Activated naive CD8-positive, alpha-beta T cell treated with anti-CD3 and anti-CD28 coated beads, Interleukin-2, amount 10 ng/mL, durations not matched to agents 7 days and 5 days (primary cell): ENCODE results near the gene TRABD. TPM values are rescaled to one million over a fixed set of nuclear protein-coding genes. Genes with fewer than 3 reads are reported as not detected.
"Not testable (repeated sequence)": the region's sequence is repeated elsewhere in the genome, so short reads cannot be mapped to it uniquely, and the experiment has no call there.

Experiments
- ATAC-seq: fragments of 150-1000 bp; cut with Tn5 transposase; one replicate; pipeline ENCODE4 v1.10.0; 2021; ENCODE audit warnings: low read depth, moderate library complexity
- POLR2A ChIA-PET: fragments of 350-600 bp; sonication (Branson Sonifier 250); formaldehyde crosslinking; loops from one replicate; lab custom pipeline; 2021; ENCODE audit warnings: antibody characterized with exemption; lab: Charles Lee
- DNase-seq: peaks from one replicate; pipeline ENCODE4 v3.0.0; 2021
- H3K27ac Mint-ChIP-seq: one replicate; pipeline ENCODE4 v1.8.0; 2022; ENCODE audit warnings: mild to moderate bottlenecking, mixed read lengths
- H3K27me3 Mint-ChIP-seq: one replicate; pipeline ENCODE4 v1.8.0; 2022; ENCODE audit warnings: mild to moderate bottlenecking, moderate library complexity, mixed read lengths
- H3K36me3 Mint-ChIP-seq: one replicate; pipeline ENCODE4 v1.8.0; 2021; ENCODE audit warnings: mild to moderate bottlenecking, mixed read lengths
- H3K4me1 Mint-ChIP-seq: one replicate; pipeline ENCODE4 v1.8.0; 2021; ENCODE audit warnings: mixed read lengths
- H3K4me3 Mint-ChIP-seq: one replicate; pipeline ENCODE4 v1.8.0; 2022; ENCODE audit warnings: mild to moderate bottlenecking, moderate library complexity, mixed read lengths
- H3K9me3 Mint-ChIP-seq: one replicate; pipeline ENCODE4 v1.8.0; 2021; ENCODE audit warnings: mixed read lengths
- total RNA-seq, 2 experiments: library from RNA; stranded (reverse); gene quantifications; one replicate each; pipeline ENCODE4 v1.2.3, GENCODE V29; 2021

TRABD gene
- total RNA-seq, 2 experiments from 2014 or later = 116 to 121 TPM

- ATAC-seq, H3K36me3 Mint-ChIP-seq, H3K4me1 Mint-ChIP-seq, H3K27ac Mint-ChIP-seq, DNase-seq, H3K9me3 Mint-ChIP-seq, H3K27me3 Mint-ChIP-seq, H3K4me3 Mint-ChIP-seq: not testable (repeated sequence)
- POLR2A ChIA-PET = interaction anchor here (0.7 to 1.3 kb wide), 2 partner anchors 44 to 63 kb away, joined by 3 read pairs; no protein-coding TSS in a partner anchor
These were observed 38.2 kb upstream of the TRABD start for GRCh38 chr22:50147258-50148165.

GRCh38 chr22:50148166-50148500, 37.6 kb upstream of the TRABD start:
- POLR2A ChIA-PET = interaction anchor here (0.7 to 1.3 kb wide), 2 partner anchors 43 to 62 kb away, joined by 3 read pairs; no protein-coding TSS in a partner anchor
- H3K36me3 Mint-ChIP-seq = no peaks in the 10 kb centered on the region
- peaks cover 4% of the 10 kb centered on the region for H3K4me1 Mint-ChIP-seq
- no peak for ATAC-seq
- no peaks in the 10 kb centered on the region for H3K9me3 Mint-ChIP-seq
- H3K27ac Mint-ChIP-seq = no peak overlapping the region
- H3K27me3 Mint-ChIP-seq = no peaks in the 10 kb centered on the region
- H3K4me3 Mint-ChIP-seq = no peak overlapping the region
- DNase-seq = no peak

GRCh38 chr22:50148991-50149721, 36.6 kb upstream of the TRABD start:
- POLR2A ChIA-PET = interaction anchor here (1.2 to 1.5 kb wide), 3 partner anchors 42 to 62 kb away, joined by 3 to 6 read pairs (median 4); no protein-coding TSS in a partner anchor
- H3K36me3 Mint-ChIP-seq = no peaks in the 10 kb centered on the region

GRCh38 chr22:50150161-50151129, 35.3 kb upstream of the TRABD start:
- ATAC-seq = no peak
- peaks cover 4% of the 10 kb centered on the region for H3K4me1 Mint-ChIP-seq
- no peak for DNase-seq
- H3K27ac Mint-ChIP-seq = no peak overlapping the region
- no peaks in the 10 kb centered on the region for H3K9me3 Mint-ChIP-seq
- H3K36me3 Mint-ChIP-seq = no peaks in the 10 kb centered on the region
- no peak overlapping the region for H3K4me3 Mint-ChIP-seq
- H3K27me3 Mint-ChIP-seq = peaks cover 2% of the 10 kb centered on the region
- POLR2A ChIA-PET = interaction anchor here (1.5 kb wide), 1 partner anchor 41 kb away, joined by 6 read pairs; no protein-coding TSS in a partner anchor

More at GRCh38 chr22:50148991-50149721, 36.6 kb upstream of the TRABD start:
- peak; percentile 81 for DNase-seq
- no peaks in the 10 kb centered on the region for H3K27me3 Mint-ChIP-seq
- H3K4me1 Mint-ChIP-seq = peaks cover 4% of the 10 kb centered on the region
- no peaks in the 10 kb centered on the region for H3K9me3 Mint-ChIP-seq
- no peak overlapping the region for H3K4me3 Mint-ChIP-seq
- ATAC-seq = peak; percentile 96
- H3K27ac Mint-ChIP-seq = no peak overlapping the region

GRCh38 chr22:50151571-50152537, 33.9 kb upstream of the TRABD start:
- DNase-seq (no peak), ATAC-seq (no peak)
- Mint-ChIP-seq H3K4me3 (no peak overlapping the region), H3K9me3 (no peaks in the 10 kb centered on the region), H3K36me3 (no peaks in the 10 kb centered on the region), H3K27me3 (peaks cover 2% of the 10 kb centered on the region), H3K27ac (no peak overlapping the region), H3K4me1 (peaks cover 2% of the 10 kb centered on the region)
- POLR2A ChIA-PET = no interaction called here

DNA sequence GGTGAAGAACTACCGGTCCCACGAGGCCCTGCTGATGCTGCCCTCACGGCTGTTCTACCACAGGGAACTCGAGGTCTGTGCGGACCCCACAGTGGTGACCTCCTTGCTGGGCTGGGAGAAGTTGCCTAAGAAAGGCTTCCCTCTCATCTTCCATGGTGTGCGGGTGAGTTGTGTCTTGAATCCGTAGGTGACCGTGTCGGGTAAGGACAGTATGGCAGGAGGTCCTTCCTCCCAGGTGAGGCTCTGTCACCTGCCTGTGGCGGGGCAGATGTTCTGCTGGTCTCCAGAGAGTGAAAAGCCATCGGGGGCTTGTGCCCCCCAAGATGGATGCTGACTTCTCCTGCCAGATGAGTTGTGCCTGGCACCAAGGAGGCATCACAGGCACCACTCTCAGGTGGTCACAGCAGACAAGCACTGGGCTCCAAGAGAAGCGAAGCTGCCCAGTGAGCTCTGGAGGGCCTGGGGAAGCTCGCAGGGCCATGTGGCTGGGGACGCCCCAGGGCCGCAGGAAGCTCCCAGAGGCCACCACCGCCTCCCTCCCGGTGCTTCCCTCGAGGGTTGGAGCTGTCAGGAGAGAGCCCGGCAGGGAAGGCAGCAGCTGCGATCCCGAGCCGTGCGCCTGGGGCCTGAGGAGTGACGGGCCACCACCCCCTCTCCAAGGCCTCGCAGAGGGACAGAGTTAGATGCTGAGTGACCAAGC, 32.5 kb upstream of the TRABD start:
- Mint-ChIP-seq H3K27ac (no peak overlapping the region), H3K4me1 (peaks cover 1% of the 10 kb centered on the region), H3K27me3 (peaks cover 10% of the 10 kb centered on the region), H3K36me3 (no peaks in the 10 kb centered on the region), H3K4me3 (no peak overlapping the region), H3K9me3 (no peaks in the 10 kb centered on the region)
- DNase-seq (no peak), ATAC-seq (no peak)
- POLR2A ChIA-PET = no interaction called here

DNA sequence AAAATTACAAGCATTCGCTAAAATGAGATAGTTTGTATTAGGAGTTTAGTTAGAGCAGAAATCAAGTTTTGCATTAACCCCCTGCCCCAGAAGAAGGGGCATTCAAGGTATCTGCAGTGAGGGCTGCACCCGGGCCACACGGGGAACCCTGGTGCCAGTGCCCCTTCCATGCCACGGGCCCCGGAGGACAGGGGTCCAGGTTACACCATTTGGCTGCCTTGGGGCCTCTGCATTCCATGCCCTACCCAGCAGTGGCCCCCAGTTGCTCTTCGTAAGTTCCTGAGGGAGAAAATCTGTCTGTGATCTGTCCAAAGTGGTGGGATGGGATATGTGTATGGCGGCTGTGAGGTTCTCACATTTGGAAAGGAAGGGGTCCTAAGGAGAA, 32.0 kb upstream of the TRABD start:
- peaks cover 13% of the 10 kb centered on the region for H3K27me3 Mint-ChIP-seq
- no peak overlapping the region for H3K27ac Mint-ChIP-seq
- POLR2A ChIA-PET = no interaction called here
- no peaks in the 10 kb centered on the region for H3K9me3 Mint-ChIP-seq
- no peaks in the 10 kb centered on the region for H3K36me3 Mint-ChIP-seq
- H3K4me1 Mint-ChIP-seq = peaks cover 1% of the 10 kb centered on the region
- no peak overlapping the region for H3K4me3 Mint-ChIP-seq
- ATAC-seq = no peak
- DNase-seq = no peak

DNA sequence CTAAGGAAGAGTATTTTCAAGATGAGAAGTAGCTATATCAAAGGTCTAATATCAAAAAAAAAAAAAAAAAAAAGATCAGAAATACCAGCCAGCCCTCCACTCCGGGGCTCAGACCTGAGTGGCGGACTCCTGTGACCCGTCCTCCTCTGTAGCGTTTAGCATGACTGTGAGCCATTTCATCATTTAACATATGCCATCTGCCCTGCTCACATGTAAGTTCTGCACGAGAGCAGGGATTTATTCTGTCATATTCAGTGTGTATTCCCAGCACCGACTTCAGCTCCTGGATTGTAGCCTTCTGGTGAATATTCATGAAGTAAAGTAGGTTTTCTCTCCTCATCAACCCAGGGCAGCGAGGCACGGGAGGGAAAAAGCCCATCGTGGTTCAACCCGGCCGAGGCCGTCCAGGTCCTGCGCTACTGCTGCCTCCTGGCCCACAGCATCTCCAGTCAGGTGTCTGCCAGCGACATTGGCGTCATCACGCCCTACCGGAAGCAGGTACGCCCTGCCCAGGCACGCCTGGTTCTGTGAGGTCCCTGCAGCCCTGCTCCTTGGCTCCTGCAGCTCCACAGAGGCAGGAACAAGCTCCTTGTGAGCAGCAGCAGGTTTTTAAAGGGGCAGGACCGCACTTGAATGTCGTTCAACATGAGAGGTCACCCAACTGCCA, 27.9 kb upstream of the TRABD start:
- no peak for ATAC-seq
- no peak overlapping the region for H3K27ac Mint-ChIP-seq
- H3K36me3 Mint-ChIP-seq = no peaks in the 10 kb centered on the region
- H3K9me3 Mint-ChIP-seq = no peaks in the 10 kb centered on the region
- peaks cover 17% of the 10 kb centered on the region for H3K27me3 Mint-ChIP-seq
- no peaks in the 10 kb centered on the region for H3K4me1 Mint-ChIP-seq
- no peak overlapping the region for H3K4me3 Mint-ChIP-seq
- DNase-seq = no peak
- POLR2A ChIA-PET = interaction anchor here (0.9 kb wide), 1 partner anchor 34 kb away, joined by 5 read pairs; no protein-coding TSS in a partner anchor

GRCh38 chr22:50160947-50161346, 24.8 kb upstream of the TRABD start:
- POLR2A ChIA-PET = no interaction called here
- Mint-ChIP-seq H3K27ac (no peak overlapping the region), H3K4me3 (no peak overlapping the region), H3K9me3 (no peaks in the 10 kb centered on the region), H3K4me1 (no peaks in the 10 kb centered on the region), H3K27me3 (peaks cover 16% of the 10 kb centered on the region), H3K36me3 (no peaks in the 10 kb centered on the region)
- no peak for ATAC-seq
- DNase-seq = no peak

GRCh38 chr22:50161508-50162390, 24.0 kb upstream of the TRABD start:
- no peak overlapping the region for H3K27ac Mint-ChIP-seq
- POLR2A ChIA-PET = no interaction called here
- H3K4me3 Mint-ChIP-seq = no peak overlapping the region
- no peak for DNase-seq
- ATAC-seq = no peak
- H3K4me1 Mint-ChIP-seq = no peaks in the 10 kb centered on the region
- H3K27me3 Mint-ChIP-seq = peaks cover 16% of the 10 kb centered on the region
- H3K9me3 Mint-ChIP-seq = no peaks in the 10 kb centered on the region
- H3K36me3 Mint-ChIP-seq = no peaks in the 10 kb centered on the region
